ENCODE results near the gene RMI2. TPM values are rescaled to one million over a fixed set of nuclear protein-coding genes. Genes with fewer than 3 reads are reported as not detected.

RMI2 gene
- total RNA-seq, 2 donors from 2014 or later: 1.4 to 2.1 TPM

DNA sequence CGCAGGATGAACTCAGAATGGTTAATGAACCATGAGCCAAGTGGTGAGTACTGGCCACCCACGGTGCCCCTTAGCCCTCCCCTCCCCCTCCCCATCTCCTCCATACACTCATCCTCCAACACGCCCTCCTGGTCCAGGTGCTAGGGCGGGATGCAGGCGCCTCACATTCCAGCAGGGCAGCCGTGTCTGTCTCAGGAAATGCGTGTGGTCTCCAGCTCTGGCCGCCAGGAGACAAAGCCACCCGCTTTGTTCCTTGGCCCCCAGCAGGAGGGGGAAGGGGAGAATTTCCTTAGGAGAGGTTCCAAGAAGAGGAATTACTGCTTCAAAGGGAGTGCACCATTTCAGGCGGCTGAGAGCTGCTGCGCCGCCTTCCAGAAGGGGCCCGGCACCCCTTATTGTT lies 29.7 kb upstream of the RMI2 start:
- no peaks in the 10 kb centered on the region for H3K9me3 ChIP-seq (ENCODE audit: control insufficient read depth, low read length, poor library complexity, severe bottlenecking)
- peaks cover 16% of the 10 kb centered on the region for H3K4me1 Mint-ChIP-seq
- no peak for ATAC-seq
- DNase-seq: no peak
- no peaks in the 10 kb centered on the region for H3K36me3 Mint-ChIP-seq (ENCODE audit: low read depth)
- no peaks in the 10 kb centered on the region for H3K27me3 Mint-ChIP-seq
- H3K27ac Mint-ChIP-seq: no peak overlapping the region
- H3K4me3 Mint-ChIP-seq: no peak overlapping the region

GRCh38 chr16:11316331-11317015 lies 28.8 kb upstream of the RMI2 start:
- H3K27ac Mint-ChIP-seq: peak overlapping the region; percentile 51

GRCh38 chr16:11318817-11319216 lies 26.4 kb upstream of the RMI2 start:
- no peak for ATAC-seq
- DNase-seq: no peak
- Mint-ChIP-seq H3K27me3 (no peaks in the 10 kb centered on the region), H3K4me1 (peaks cover 4% of the 10 kb centered on the region), H3K36me3 (ENCODE audit: low read depth) (no peaks in the 10 kb centered on the region), H3K27ac (no peak overlapping the region), H3K4me3 (no peak overlapping the region)
- no peaks in the 10 kb centered on the region for H3K9me3 ChIP-seq (ENCODE audit: control insufficient read depth, low read length, poor library complexity, severe bottlenecking)

More at GRCh38 chr16:11316331-11317015, 28.8 kb upstream of the RMI2 start:
- ATAC-seq (no peak), DNase-seq (no peak)
- no peaks in the 10 kb centered on the region for H3K9me3 ChIP-seq (ENCODE audit: control insufficient read depth, low read length, poor library complexity, severe bottlenecking)
- peaks cover 10% of the 10 kb centered on the region for H3K4me1 Mint-ChIP-seq
- H3K27me3 Mint-ChIP-seq: no peaks in the 10 kb centered on the region
- H3K4me3 Mint-ChIP-seq: no peak overlapping the region
- no peaks in the 10 kb centered on the region for H3K36me3 Mint-ChIP-seq (ENCODE audit: low read depth)

GRCh38 chr16:11319529-11320146 lies 25.6 kb upstream of the RMI2 start:
- H3K4me3 Mint-ChIP-seq: no peak overlapping the region
- no peak for DNase-seq
- peaks cover 4% of the 10 kb centered on the region for H3K4me1 Mint-ChIP-seq
- H3K27me3 Mint-ChIP-seq: no peaks in the 10 kb centered on the region
- H3K36me3 Mint-ChIP-seq (ENCODE audit: low read depth): no peaks in the 10 kb centered on the region
- no peaks in the 10 kb centered on the region for H3K9me3 ChIP-seq (ENCODE audit: control insufficient read depth, low read length, poor library complexity, severe bottlenecking)
- ATAC-seq: no peak
- no peak overlapping the region for H3K27ac Mint-ChIP-seq

DNA sequence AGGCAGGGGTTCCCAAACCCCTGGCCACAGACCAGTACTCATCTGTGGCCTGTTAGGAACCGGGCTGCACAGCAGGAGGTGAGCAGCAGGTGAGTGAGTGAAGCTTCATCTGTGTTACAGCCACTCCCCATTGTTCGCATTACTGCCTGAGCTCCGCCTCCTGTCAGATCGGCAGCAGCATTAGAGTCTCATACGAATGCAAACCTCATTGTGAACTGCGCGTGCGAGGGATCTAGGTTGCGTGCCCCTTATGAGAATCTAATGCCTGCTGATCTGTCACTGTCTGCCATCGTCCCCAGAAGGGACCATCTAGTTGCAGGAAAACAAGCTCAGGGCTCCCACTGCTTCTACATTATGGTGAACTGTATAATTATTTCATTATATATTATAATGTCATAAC lies 25.1 kb upstream of the RMI2 start:
- Mint-ChIP-seq H3K4me1 (peaks cover 8% of the 10 kb centered on the region), H3K27me3 (no peaks in the 10 kb centered on the region), H3K4me3 (no peak overlapping the region), H3K27ac (no peak overlapping the region), H3K36me3 (ENCODE audit: low read depth) (no peaks in the 10 kb centered on the region)
- no peaks in the 10 kb centered on the region for H3K9me3 ChIP-seq (ENCODE audit: control insufficient read depth, low read length, poor library complexity, severe bottlenecking)
- DNase-seq (no peak), ATAC-seq (no peak)

- Mint-ChIP-seq H3K36me3 (ENCODE audit: low read depth) (no peaks in the 10 kb centered on the region), H3K4me1 (peaks cover 15% of the 10 kb centered on the region), H3K27me3 (no peaks in the 10 kb centered on the region), H3K27ac (no peak overlapping the region), H3K4me3 (no peak overlapping the region)
- no peaks in the 10 kb centered on the region for H3K9me3 ChIP-seq (ENCODE audit: control insufficient read depth, low read length, poor library complexity, severe bottlenecking)
- ATAC-seq (no peak), DNase-seq (no peak)
Observed at GRCh38 chr16:11321662-11322061, 23.6 kb upstream of the RMI2 start.

DNA sequence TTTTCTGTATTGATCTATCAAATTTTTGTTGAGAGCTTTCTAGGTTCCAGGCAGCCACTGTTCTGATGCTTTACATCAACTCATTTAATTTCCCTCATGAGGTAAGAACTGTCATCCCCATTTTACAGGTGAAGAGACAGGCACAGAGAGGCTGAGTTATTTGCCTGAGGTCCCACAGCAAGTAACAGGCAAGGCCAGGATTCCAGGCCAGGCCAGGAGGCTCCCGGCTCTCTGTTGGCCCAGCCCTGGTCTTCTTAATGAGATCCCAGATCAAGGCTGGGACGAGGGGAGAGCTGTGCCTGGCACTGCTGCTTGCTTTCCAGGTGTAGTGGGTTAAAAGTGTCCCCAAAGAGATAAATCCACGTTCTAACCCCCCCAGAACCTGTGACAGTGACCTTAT lies 22.4 kb upstream of the RMI2 start:
- Mint-ChIP-seq H3K36me3 (ENCODE audit: low read depth) (peaks cover 2% of the 10 kb centered on the region), H3K27ac (no peak overlapping the region), H3K27me3 (no peaks in the 10 kb centered on the region), H3K4me3 (no peak overlapping the region), H3K4me1 (peaks cover 24% of the 10 kb centered on the region)
- ATAC-seq (no peak), DNase-seq (no peak)
- no peaks in the 10 kb centered on the region for H3K9me3 ChIP-seq (ENCODE audit: control insufficient read depth, low read length, poor library complexity, severe bottlenecking)

GRCh38 chr16:11323551-11324336 lies 21.5 kb upstream of the RMI2 start:
- Mint-ChIP-seq H3K4me3 (no peak overlapping the region), H3K4me1 (peaks cover 30% of the 10 kb centered on the region), H3K27me3 (no peaks in the 10 kb centered on the region), H3K36me3 (ENCODE audit: low read depth) (peaks cover 2% of the 10 kb centered on the region), H3K27ac (no peak overlapping the region)
- no peaks in the 10 kb centered on the region for H3K9me3 ChIP-seq (ENCODE audit: control insufficient read depth, low read length, poor library complexity, severe bottlenecking)
- ATAC-seq: no peak
- no peak for DNase-seq

GRCh38 chr16:11325404-11326083 lies 19.7 kb upstream of the RMI2 start:
- DNase-seq: no peak
- H3K27ac Mint-ChIP-seq: no peak overlapping the region
- peaks cover 34% of the 10 kb centered on the region for H3K4me1 Mint-ChIP-seq
- ATAC-seq: no peak
- H3K36me3 Mint-ChIP-seq (ENCODE audit: low read depth): peaks cover 2% of the 10 kb centered on the region
- H3K27me3 Mint-ChIP-seq: no peaks in the 10 kb centered on the region
- H3K9me3 ChIP-seq (ENCODE audit: control insufficient read depth, low read length, poor library complexity, severe bottlenecking): no peaks in the 10 kb centered on the region
- no peak overlapping the region for H3K4me3 Mint-ChIP-seq

DNA sequence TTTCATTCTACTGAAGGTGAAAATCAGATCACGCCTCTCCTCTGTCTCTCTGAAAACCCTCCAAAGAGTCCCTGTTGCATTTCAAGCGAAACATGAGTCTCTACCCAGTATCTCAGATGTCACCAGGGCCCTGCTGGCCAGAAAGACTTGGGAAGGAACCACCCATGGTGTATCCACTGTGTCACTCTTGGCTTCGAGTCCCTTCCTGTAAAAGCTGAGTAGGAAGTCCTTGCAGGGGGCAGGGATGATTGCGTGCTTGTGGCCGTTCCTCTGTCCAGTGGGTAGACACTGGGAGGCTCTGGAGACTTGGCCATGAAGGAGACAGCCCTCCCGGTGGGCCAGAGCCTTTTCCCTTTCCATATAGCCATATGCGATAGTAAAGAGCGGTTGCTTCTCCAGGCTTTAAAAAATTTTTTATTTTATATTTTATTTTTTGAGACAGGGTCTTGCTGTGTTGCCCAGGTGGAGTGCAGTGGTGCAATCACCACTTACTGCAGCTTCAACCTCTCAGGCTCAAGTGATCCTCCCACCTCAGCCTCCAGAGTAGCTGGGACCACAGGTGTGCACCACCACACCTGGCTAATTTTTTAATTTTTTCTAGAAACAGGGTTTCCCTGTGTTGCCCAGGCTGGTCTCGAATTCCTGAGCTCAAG lies 19.0 kb upstream of the RMI2 start:
- H3K27ac Mint-ChIP-seq: no peak overlapping the region

DNA sequence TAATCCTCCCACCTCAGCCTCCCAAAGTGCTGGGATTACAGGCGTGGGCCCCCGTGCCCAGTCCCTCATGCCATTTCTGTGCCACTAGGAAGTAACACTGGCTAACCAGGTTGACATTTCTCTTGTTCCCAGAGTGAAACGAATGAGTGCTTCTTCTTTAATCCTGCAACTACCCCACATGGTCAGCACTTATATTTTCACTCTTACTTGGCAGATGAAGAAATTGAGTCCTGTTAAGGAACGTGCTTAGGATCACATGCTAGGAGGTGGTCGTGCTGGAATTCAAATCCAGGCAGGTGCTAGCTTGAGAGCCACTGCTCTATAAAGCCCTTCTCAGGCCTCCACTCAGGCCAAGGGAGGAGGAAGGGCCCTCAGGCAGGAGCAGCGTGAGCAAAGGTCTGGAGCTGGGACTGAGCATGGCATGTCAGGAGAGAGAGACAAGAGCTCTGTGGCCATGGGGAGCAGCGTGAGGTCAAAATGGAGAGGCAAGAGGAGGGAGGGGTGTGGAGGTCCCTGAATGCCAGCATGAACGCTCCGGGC lies 18.5 kb upstream of the RMI2 start:
- H3K4me3 Mint-ChIP-seq: peak overlapping the region; percentile 84
- no peak for ATAC-seq
- peak overlapping the region; percentile 95 for H3K27ac Mint-ChIP-seq

More for the DNA sequence above, 19.0 kb upstream of the RMI2 start:
- ATAC-seq: no peak
- peaks cover 2% of the 10 kb centered on the region for H3K36me3 Mint-ChIP-seq (ENCODE audit: low read depth)
- DNase-seq: no peak
- H3K9me3 ChIP-seq (ENCODE audit: control insufficient read depth, low read length, poor library complexity, severe bottlenecking): no peaks in the 10 kb centered on the region
- no peaks in the 10 kb centered on the region for H3K27me3 Mint-ChIP-seq
- H3K4me3 Mint-ChIP-seq: no peak overlapping the region
- H3K4me1 Mint-ChIP-seq: peaks cover 34% of the 10 kb centered on the region

GRCh38 chr16:11327277-11328171 lies 17.7 kb upstream of the RMI2 start:
- peak overlapping the region; percentile 95 for H3K27ac Mint-ChIP-seq
- H3K36me3 Mint-ChIP-seq (ENCODE audit: low read depth): peaks cover 2% of the 10 kb centered on the region
- peak overlapping the region; percentile 84 for H3K4me3 Mint-ChIP-seq
- H3K27me3 Mint-ChIP-seq: no peaks in the 10 kb centered on the region
- ATAC-seq (peak; percentile 73), DNase-seq (peak in 1 of 3 donors; percentile 15)
- no peaks in the 10 kb centered on the region for H3K9me3 ChIP-seq (ENCODE audit: control insufficient read depth, low read length, poor library complexity, severe bottlenecking)
- H3K4me1 Mint-ChIP-seq: peaks cover 34% of the 10 kb centered on the region

More for the DNA sequence above, 18.5 kb upstream of the RMI2 start:
- peaks cover 2% of the 10 kb centered on the region for H3K36me3 Mint-ChIP-seq (ENCODE audit: low read depth)
- H3K4me1 Mint-ChIP-seq: peaks cover 34% of the 10 kb centered on the region
- no peaks in the 10 kb centered on the region for H3K27me3 Mint-ChIP-seq
- H3K9me3 ChIP-seq (ENCODE audit: control insufficient read depth, low read length, poor library complexity, severe bottlenecking): no peaks in the 10 kb centered on the region
- DNase-seq: no peak
